Activated naive CD8-positive, alpha-beta T cell (primary cell): ENCODE results near the gene TAB3.

Source experiments
- H3K27ac Mint-ChIP-seq: one replicate; pipeline ENCODE4 v1.8.0; 2021; ENCODE audit warnings: mixed read lengths
- H3K27me3 Mint-ChIP-seq: one replicate; pipeline ENCODE4 v1.8.0; 2021; ENCODE audit warnings: mixed read lengths
- H3K36me3 Mint-ChIP-seq: one replicate; pipeline ENCODE4 v1.8.0; 2021; ENCODE audit warnings: mixed read lengths
- H3K4me1 Mint-ChIP-seq: one replicate; pipeline ENCODE4 v1.8.0; 2021; ENCODE audit warnings: low read depth, mixed read lengths
- H3K4me3 Mint-ChIP-seq: one replicate; pipeline ENCODE4 v1.8.0; 2021; ENCODE audit warnings: mild to moderate bottlenecking, mixed read lengths
- H3K9me3 Mint-ChIP-seq: one replicate; pipeline ENCODE4 v1.8.0; 2021; ENCODE audit warnings: low read depth, mixed read lengths

Gene TAB3

GRCh38 chrX:30900227-30900626 lies 11.2 kb upstream of the TAB3 start:
- H3K27ac Mint-ChIP-seq, result no peak overlapping the region
- no peak overlapping the region for H3K4me3 Mint-ChIP-seq
- H3K36me3 Mint-ChIP-seq, result no peaks in the 10 kb centered on the region
- peaks cover 4% of the 10 kb centered on the region for H3K27me3 Mint-ChIP-seq
- no peaks in the 10 kb centered on the region for H3K9me3 Mint-ChIP-seq
- H3K4me1 Mint-ChIP-seq, result no peaks in the 10 kb centered on the region

- Mint-ChIP-seq H3K4me1 (no peaks in the 10 kb centered on the region), H3K27ac (no peak overlapping the region), H3K4me3 (no peak overlapping the region), H3K9me3 (no peaks in the 10 kb centered on the region), H3K27me3 (peaks cover 4% of the 10 kb centered on the region), H3K36me3 (no peaks in the 10 kb centered on the region)
Observed at GRCh38 chrX:30898886-30899285, 9.8 kb upstream of the TAB3 start.

- Mint-ChIP-seq H3K27me3 (peaks cover 4% of the 10 kb centered on the region), H3K9me3 (no peaks in the 10 kb centered on the region), H3K4me1 (no peaks in the 10 kb centered on the region), H3K36me3 (no peaks in the 10 kb centered on the region), H3K4me3 (no peak overlapping the region), H3K27ac (no peak overlapping the region)
Observed at GRCh38 chrX:30895370-30895769, 6.3 kb upstream of the TAB3 start.

GRCh38 chrX:30893206-30893605 lies 4.2 kb upstream of the TAB3 start:
- H3K9me3 Mint-ChIP-seq, result no peaks in the 10 kb centered on the region
- H3K27ac Mint-ChIP-seq, result no peak overlapping the region
- peaks cover 6% of the 10 kb centered on the region for H3K4me1 Mint-ChIP-seq
- no peaks in the 10 kb centered on the region for H3K36me3 Mint-ChIP-seq
- H3K27me3 Mint-ChIP-seq, result peaks cover 2% of the 10 kb centered on the region
- no peak overlapping the region for H3K4me3 Mint-ChIP-seq

GRCh38 chrX:30892591-30892990 lies 3.5 kb upstream of the TAB3 start:
- Mint-ChIP-seq H3K27ac (no peak overlapping the region), H3K4me1 (peaks cover 12% of the 10 kb centered on the region), H3K36me3 (no peaks in the 10 kb centered on the region), H3K4me3 (no peak overlapping the region), H3K9me3 (no peaks in the 10 kb centered on the region), H3K27me3 (peaks cover 2% of the 10 kb centered on the region)

GRCh38 chrX:30888526-30889146 lies 418 bp downstream of the TAB3 start:
- Mint-ChIP-seq H3K36me3 (no peaks in the 10 kb centered on the region), H3K4me1 (peaks cover 46% of the 10 kb centered on the region), H3K27ac (peak overlapping the region; percentile 91), H3K9me3 (no peaks in the 10 kb centered on the region), H3K27me3 (no peaks in the 10 kb centered on the region), H3K4me3 (peak overlapping the region; percentile 89)

GRCh38 chrX:30887721-30888120 lies 1.3 kb downstream of the TAB3 start:
- no peaks in the 10 kb centered on the region for H3K27me3 Mint-ChIP-seq
- H3K36me3 Mint-ChIP-seq, result no peaks in the 10 kb centered on the region
- H3K4me3 Mint-ChIP-seq, result peak overlapping the region; percentile 89
- peaks cover 50% of the 10 kb centered on the region for H3K4me1 Mint-ChIP-seq
- peak overlapping the region; percentile 91 for H3K27ac Mint-ChIP-seq
- no peaks in the 10 kb centered on the region for H3K9me3 Mint-ChIP-seq

GRCh38 chrX:30887288-30887687 lies 1.8 kb downstream of the TAB3 start:
- peaks cover 53% of the 10 kb centered on the region for H3K4me1 Mint-ChIP-seq
- H3K4me3 Mint-ChIP-seq, result peak overlapping the region; percentile 89
- no peak overlapping the region for H3K27ac Mint-ChIP-seq

GRCh38 chrX:30885136-30885535 lies 3.9 kb downstream of the TAB3 start:
- no peak overlapping the region for H3K4me3 Mint-ChIP-seq
- H3K36me3 Mint-ChIP-seq, result no peaks in the 10 kb centered on the region
- H3K27me3 Mint-ChIP-seq, result no peaks in the 10 kb centered on the region
- H3K9me3 Mint-ChIP-seq, result no peaks in the 10 kb centered on the region
- peaks cover 69% of the 10 kb centered on the region for H3K4me1 Mint-ChIP-seq
- no peak overlapping the region for H3K27ac Mint-ChIP-seq

More at GRCh38 chrX:30887288-30887687, 1.8 kb downstream of the TAB3 start:
- H3K36me3 Mint-ChIP-seq, result no peaks in the 10 kb centered on the region
- H3K9me3 Mint-ChIP-seq, result no peaks in the 10 kb centered on the region
- no peaks in the 10 kb centered on the region for H3K27me3 Mint-ChIP-seq

- Mint-ChIP-seq H3K27ac (no peak overlapping the region), H3K27me3 (no peaks in the 10 kb centered on the region), H3K9me3 (no peaks in the 10 kb centered on the region), H3K36me3 (no peaks in the 10 kb centered on the region), H3K4me3 (no peak overlapping the region), H3K4me1 (peaks cover 73% of the 10 kb centered on the region)
Observed at GRCh38 chrX:30883138-30883537, 5.9 kb downstream of the TAB3 start.

GRCh38 chrX:30881797-30882196 lies 7.3 kb downstream of the TAB3 start:
- H3K27me3 Mint-ChIP-seq, result no peaks in the 10 kb centered on the region
- peaks cover 61% of the 10 kb centered on the region for H3K4me1 Mint-ChIP-seq
- no peak overlapping the region for H3K4me3 Mint-ChIP-seq
- H3K36me3 Mint-ChIP-seq, result no peaks in the 10 kb centered on the region
- no peak overlapping the region for H3K27ac Mint-ChIP-seq
- no peaks in the 10 kb centered on the region for H3K9me3 Mint-ChIP-seq

- peaks cover 62% of the 10 kb centered on the region for H3K4me1 Mint-ChIP-seq
- H3K9me3 Mint-ChIP-seq, result no peaks in the 10 kb centered on the region
- no peaks in the 10 kb centered on the region for H3K27me3 Mint-ChIP-seq
- H3K27ac Mint-ChIP-seq, result no peak overlapping the region
- no peaks in the 10 kb centered on the region for H3K36me3 Mint-ChIP-seq
- no peak overlapping the region for H3K4me3 Mint-ChIP-seq
Observed at GRCh38 chrX:30881390-30881789, 7.7 kb downstream of the TAB3 start.

- H3K36me3 Mint-ChIP-seq, result no peaks in the 10 kb centered on the region
- H3K27ac Mint-ChIP-seq, result no peak overlapping the region
- H3K4me3 Mint-ChIP-seq, result no peak overlapping the region
- no peaks in the 10 kb centered on the region for H3K9me3 Mint-ChIP-seq
- no peaks in the 10 kb centered on the region for H3K27me3 Mint-ChIP-seq
- H3K4me1 Mint-ChIP-seq, result peaks cover 60% of the 10 kb centered on the region
Observed at GRCh38 chrX:30880058-30880457, 9.0 kb downstream of the TAB3 start.

GRCh38 chrX:30876367-30876766 lies 12.7 kb downstream of the TAB3 start:
- Mint-ChIP-seq H3K36me3 (no peaks in the 10 kb centered on the region), H3K27ac (peak overlapping the region; percentile 41), H3K4me1 (peaks cover 48% of the 10 kb centered on the region), H3K9me3 (no peaks in the 10 kb centered on the region), H3K4me3 (no peak overlapping the region), H3K27me3 (no peaks in the 10 kb centered on the region)

GRCh38 chrX:30875957-30876356 lies 13.1 kb downstream of the TAB3 start:
- no peaks in the 10 kb centered on the region for H3K9me3 Mint-ChIP-seq
- H3K36me3 Mint-ChIP-seq, result no peaks in the 10 kb centered on the region
- no peak overlapping the region for H3K27ac Mint-ChIP-seq
- H3K27me3 Mint-ChIP-seq, result no peaks in the 10 kb centered on the region
- peaks cover 45% of the 10 kb centered on the region for H3K4me1 Mint-ChIP-seq
- H3K4me3 Mint-ChIP-seq, result no peak overlapping the region

GRCh38 chrX:30874851-30875250 lies 14.2 kb downstream of the TAB3 start:
- Mint-ChIP-seq H3K4me1 (peaks cover 35% of the 10 kb centered on the region), H3K9me3 (no peaks in the 10 kb centered on the region), H3K27me3 (no peaks in the 10 kb centered on the region), H3K27ac (no peak overlapping the region), H3K36me3 (no peaks in the 10 kb centered on the region), H3K4me3 (no peak overlapping the region)
